Natural killer cell (primary cell): Measurements from ENCODE around the gene SIM1. TPM values are rescaled to one million over a fixed set of nuclear protein-coding genes. Genes with fewer than 3 reads are reported as not detected.

Experiments
- ATAC-seq, 3 donors: fragments of 150-1000 bp in 2 of 3; fragments of 200-7000 bp in 1 of 3; cut with Tn5 transposase; 1 replicate in 1 of 3; 2 replicates in 2 of 3; pipeline ENCODE4 v1.10.0; 2021; ENCODE audit warnings: mild to moderate bottlenecking in 2 of 3, moderate library complexity in 2 of 3
- DNase-seq, 2 donors: peaks; one replicate each; pipeline versions ENCODE4 v3.0.0 to v3.0.0-alpha.2; 2013 to 2021; ENCODE audit warnings: mixed read lengths in 1 of 2
- H3K27ac ChIP-seq: one replicate; pipeline ENCODE4 v1.5.1; 2013; ENCODE audit warnings: mild to moderate bottlenecking, low read length
- H3K27me3 ChIP-seq: one replicate; pipeline ENCODE4 v1.6.1; 2013; ENCODE audit warnings: low read length; ENCODE audit not compliant: control insufficient read depth, insufficient read depth
- H3K36me3 ChIP-seq: one replicate; pipeline ENCODE4 v1.6.1; 2013; ENCODE audit warnings: low read length; ENCODE audit not compliant: control insufficient read depth, insufficient read depth
- H3K4me1 ChIP-seq: one replicate; pipeline ENCODE4 v1.6.1; 2013; ENCODE audit warnings: low read length; ENCODE audit not compliant: control insufficient read depth, insufficient read depth
- H3K4me3 ChIP-seq: one replicate; pipeline ENCODE4 v1.5.1; 2013; ENCODE audit warnings: low read length
- H3K9me3 ChIP-seq: one replicate; pipeline ENCODE4 v1.6.1; 2013; ENCODE audit warnings: low read length; ENCODE audit not compliant: control insufficient read depth, insufficient read depth
- H3K27ac Mint-ChIP-seq, 2 donors: one replicate each; pipeline ENCODE4 v1.8.0; 2022; ENCODE audit warnings: mild to moderate bottlenecking in 2 of 2, mixed read lengths in 2 of 2, moderate library complexity in 1 of 2
- H3K27me3 Mint-ChIP-seq, 2 donors: one replicate each; pipeline ENCODE4 v1.8.0; 2022; ENCODE audit warnings: low read depth in 2 of 2, mixed read lengths in 2 of 2
- H3K36me3 Mint-ChIP-seq: one replicate; pipeline ENCODE4 v1.8.0; 2022; ENCODE audit warnings: mixed read lengths
- H3K4me1 Mint-ChIP-seq, 2 donors: one replicate each; pipeline ENCODE4 v1.8.0; 2022; ENCODE audit warnings: mixed read lengths in 2 of 2
- H3K4me3 Mint-ChIP-seq: one replicate; pipeline ENCODE4 v1.8.0; 2022; ENCODE audit warnings: mild to moderate bottlenecking, moderate library complexity, mixed read lengths
- H3K9me3 Mint-ChIP-seq, 2 donors: one replicate each; pipeline ENCODE4 v1.8.0; 2022; ENCODE audit warnings: mixed read lengths in 2 of 2
- WGBS: methylation state at CpG from one replicate; pipeline ENCODE4 v1.1.7; 2013; ENCODE audit warnings: missing lambda C conversion rate; ENCODE audit not compliant: insufficient coverage; 5-methylcytosine and 5-hydroxymethylcytosine counted together
- intact Hi-C: fragments of 100-400 bp; cut with micrococcal nuclease; formaldehyde crosslinking; loops from one replicate; pipeline ENCODE4 v1.14.2; 2022
- total RNA-seq, 4 donors: library from RNA; stranded (reverse); fragments of 120-200 nt in 1 of 4; gene quantifications; one replicate each; pipeline versions ENCODE4 v1.2.3 to v1.2.4, GENCODE V29; 2013 to 2022
- TF ChIP-seq, protein P1 (sequence below): fragments of 200-600 bp; IDR thresholded peaks from one replicate; pipeline ENCODE4 v1.8.0; 2022; ENCODE audit warnings: antibody characterized with exemption

The SIM1 gene
- total RNA-seq, 3 donors from 2014 or later (not counting 1 experiment from before 2014, with no cell fraction given): not detected

- H3K36me3 Mint-ChIP-seq: no peaks in the 10 kb centered on the region
- no peaks in the 10 kb centered on the region for H3K27me3 Mint-ChIP-seq
- H3K36me3 ChIP-seq: no peaks in the 10 kb centered on the region
- TF ChIP-seq, protein P1, sequence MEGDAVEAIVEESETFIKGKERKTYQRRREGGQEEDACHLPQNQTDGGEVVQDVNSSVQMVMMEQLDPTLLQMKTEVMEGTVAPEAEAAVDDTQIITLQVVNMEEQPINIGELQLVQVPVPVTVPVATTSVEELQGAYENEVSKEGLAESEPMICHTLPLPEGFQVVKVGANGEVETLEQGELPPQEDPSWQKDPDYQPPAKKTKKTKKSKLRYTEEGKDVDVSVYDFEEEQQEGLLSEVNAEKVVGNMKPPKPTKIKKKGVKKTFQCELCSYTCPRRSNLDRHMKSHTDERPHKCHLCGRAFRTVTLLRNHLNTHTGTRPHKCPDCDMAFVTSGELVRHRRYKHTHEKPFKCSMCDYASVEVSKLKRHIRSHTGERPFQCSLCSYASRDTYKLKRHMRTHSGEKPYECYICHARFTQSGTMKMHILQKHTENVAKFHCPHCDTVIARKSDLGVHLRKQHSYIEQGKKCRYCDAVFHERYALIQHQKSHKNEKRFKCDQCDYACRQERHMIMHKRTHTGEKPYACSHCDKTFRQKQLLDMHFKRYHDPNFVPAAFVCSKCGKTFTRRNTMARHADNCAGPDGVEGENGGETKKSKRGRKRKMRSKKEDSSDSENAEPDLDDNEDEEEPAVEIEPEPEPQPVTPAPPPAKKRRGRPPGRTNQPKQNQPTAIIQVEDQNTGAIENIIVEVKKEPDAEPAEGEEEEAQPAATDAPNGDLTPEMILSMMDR: no peak
- H3K4me1 Mint-ChIP-seq: no peaks in the 10 kb centered on the region
- DNase-seq: no peak
- WGBS: 79% methylated on average over 3 of the region's 3 CpGs
- peaks cover 2% of the 10 kb centered on the region for H3K27me3 ChIP-seq
- H3K27ac ChIP-seq: no peak overlapping the region
- H3K27ac Mint-ChIP-seq: no peak overlapping the region
- no peak overlapping the region for H3K4me3 ChIP-seq
- H3K4me3 Mint-ChIP-seq: no peak overlapping the region
- no peak for ATAC-seq
- no peaks in the 10 kb centered on the region for H3K9me3 ChIP-seq
- H3K4me1 ChIP-seq: no peaks in the 10 kb centered on the region
- intact Hi-C loops: no loop called here
- peaks cover 4 to 10% of the 10 kb centered on the region in 2 donors for H3K9me3 Mint-ChIP-seq
These were observed 47.7 kb downstream of the SIM1 start for GRCh38 chr6:100417036-100417435.

DNA sequence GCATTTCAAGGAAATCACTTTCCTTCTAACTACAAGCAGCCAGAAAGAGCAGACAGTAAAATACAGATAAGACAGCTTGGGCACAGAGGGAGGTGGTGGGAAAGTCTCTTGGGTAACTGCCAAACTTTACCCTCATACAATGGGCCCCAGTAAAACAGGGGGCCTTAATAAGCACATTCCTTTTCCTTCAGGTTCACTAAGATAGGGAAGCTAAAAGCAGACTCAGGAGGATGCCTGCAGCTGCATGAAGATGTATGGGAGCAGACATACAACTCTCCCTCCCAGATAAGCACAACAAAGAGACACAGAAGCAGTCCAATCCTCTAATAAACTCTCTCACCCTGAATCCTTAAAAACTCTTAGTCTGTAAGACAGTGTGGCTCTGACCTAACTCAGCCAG is 49.0 kb downstream of the SIM1 start:
- Histone ChIP-seq H3K27me3 (peaks cover 3% of the 10 kb centered on the region), H3K9me3 (no peaks in the 10 kb centered on the region), H3K36me3 (no peaks in the 10 kb centered on the region), H3K27ac (no peak overlapping the region), H3K4me1 (no peaks in the 10 kb centered on the region), H3K4me3 (no peak overlapping the region)
- TF ChIP-seq, protein P1: no peak
- DNase-seq (no peak), ATAC-seq (no peak)
- Mint-ChIP-seq H3K27ac (no peak overlapping the region), H3K4me3 (no peak overlapping the region), H3K4me1 (no peaks in the 10 kb centered on the region), H3K27me3 (no peaks in the 10 kb centered on the region), H3K9me3 (peaks cover 6 to 8% of the 10 kb centered on the region in 2 donors), H3K36me3 (no peaks in the 10 kb centered on the region)
- intact Hi-C loops: no loop called here

DNA sequence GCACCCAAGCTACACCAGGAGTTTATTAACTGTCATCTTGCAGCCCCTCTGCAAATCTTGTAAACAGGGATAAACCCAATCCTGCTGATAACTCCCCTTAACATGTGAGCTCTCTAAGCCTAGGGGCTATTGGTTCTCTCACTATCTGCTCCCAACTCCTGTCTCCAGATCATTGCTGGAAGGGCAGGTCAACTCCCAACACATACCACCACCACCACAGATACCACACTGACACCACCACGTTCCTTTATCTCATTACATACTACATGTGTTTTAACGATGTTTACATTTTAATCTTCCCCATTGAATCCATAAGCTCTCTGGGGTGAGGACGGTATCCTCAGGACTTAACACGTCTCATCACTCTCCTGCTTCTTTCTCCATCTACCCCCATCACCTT is 51.8 kb downstream of the SIM1 start:
- Mint-ChIP-seq H3K27me3 (no peaks in the 10 kb centered on the region), H3K4me1 (no peaks in the 10 kb centered on the region), H3K4me3 (no peak overlapping the region), H3K9me3 (peaks cover 8 to 9% of the 10 kb centered on the region in 2 donors), H3K36me3 (no peaks in the 10 kb centered on the region), H3K27ac (no peak overlapping the region)
- H3K4me3 ChIP-seq: no peak overlapping the region
- peaks cover 3% of the 10 kb centered on the region for H3K27me3 ChIP-seq
- H3K9me3 ChIP-seq: no peaks in the 10 kb centered on the region
- ATAC-seq: no peak
- no peak for DNase-seq
- no peak overlapping the region for H3K27ac ChIP-seq
- intact Hi-C loops: no loop called here
- H3K4me1 ChIP-seq: no peaks in the 10 kb centered on the region
- 90% methylated on average over 4 of the region's 4 CpGs for WGBS
- H3K36me3 ChIP-seq: no peaks in the 10 kb centered on the region
- TF ChIP-seq, protein P1: no peak

- H3K27ac Mint-ChIP-seq: no peak overlapping the region
- H3K36me3 Mint-ChIP-seq: no peaks in the 10 kb centered on the region
- no peaks in the 10 kb centered on the region for H3K4me1 ChIP-seq
- H3K27me3 ChIP-seq: no peaks in the 10 kb centered on the region
- intact Hi-C loops: loop anchor here (10.0 kb wide), 1 partner anchor 521 kb away; no protein-coding TSS in a partner anchor
- TF ChIP-seq, protein P1: no peak
- no peak overlapping the region for H3K4me3 Mint-ChIP-seq
- no peak overlapping the region for H3K27ac ChIP-seq
- peaks cover 3 to 8% of the 10 kb centered on the region in 2 donors for H3K27me3 Mint-ChIP-seq
- no peak overlapping the region for H3K4me3 ChIP-seq
- H3K4me1 Mint-ChIP-seq: no peaks in the 10 kb centered on the region
- H3K36me3 ChIP-seq: no peaks in the 10 kb centered on the region
- no peaks in the 10 kb centered on the region for H3K9me3 ChIP-seq
- peaks cover 0 to 3% of the 10 kb centered on the region in 2 donors for H3K9me3 Mint-ChIP-seq
- 85% methylated on average over 3 of the region's 3 CpGs for WGBS
- no peak for DNase-seq
- ATAC-seq: no peak
These were observed 60.7 kb downstream of the SIM1 start for GRCh38 chr6:100404051-100404450.
